ENCODE data around the gene HILPDA. TPM values are rescaled to one million over a fixed set of nuclear protein-coding genes. Genes with fewer than 3 reads are reported as not detected.

Gene HILPDA
- total and polyA plus RNA-seq, 12 donors = 3.0 to 16.0 (median 7.0) TPM

Small RNAs within 50 kb of the gene (small RNA-seq; reads per million reads assigned to genes)
- gene AC010655.1 = 0 reads per million in 2 donors
- gene AC010655.2 = 0 reads per million in 2 donors
- gene RF00017 = 0 reads per million in 2 donors
- 0 reads per million in 2 donors for gene RNU7-54P

Other genes with a start within 250 kb of the HILPDA start
- under 1 TPM in 6 of 9 donors, not detected in 3; under 0.01 to 0.98 (median 0.56) TPM for gene LEP, start 214.6 kb upstream of the HILPDA start, total RNA-seq
- gene LEP, start 214.6 kb upstream of the HILPDA start, polyA plus RNA-seq = under 1 TPM; 0.05 to 0.61 (median 0.16) TPM
- gene RBM28, start 112.0 kb upstream of the HILPDA start, total RNA-seq = 10 to 100 TPM in 8 of 9 donors, 1 to 10 TPM in 1; 8.0 to 30.6 (median 22.3) TPM
- gene RBM28, start 112.0 kb upstream of the HILPDA start, polyA plus RNA-seq = 10 to 100 TPM; 29.2 to 61.3 (median 55.5) TPM
- 1 to 10 TPM in 4 of 9 donors, under 1 TPM in 4, not detected in 1; 0.23 to 1.3 (median 0.97) TPM for gene PRRT4, start 94.2 kb upstream of the HILPDA start, total RNA-seq
- gene PRRT4, start 94.2 kb upstream of the HILPDA start, polyA plus RNA-seq = 1 to 10 TPM in 2 of 3 donors, under 1 TPM in 1; 0.40 to 7.7 (median 7.5) TPM
- gene IMPDH1, start 45.9 kb upstream of the HILPDA start, total RNA-seq = 10 to 100 TPM; 22.0 to 52.4 (median 32.4) TPM
- 10 to 100 TPM; 11.8 to 35.3 (median 33.5) TPM for gene IMPDH1, start 45.9 kb upstream of the HILPDA start, polyA plus RNA-seq
- gene METTL2B, start 20.9 kb downstream of the HILPDA start, total RNA-seq = 10 to 100 TPM; 15.3 to 35.9 (median 30.3) TPM
- 10 to 100 TPM in 1 of 3 donors, 1 to 10 TPM in 2; 7.1 to 26.8 (median 9.8) TPM for gene METTL2B, start 20.9 kb downstream of the HILPDA start, polyA plus RNA-seq
- 1 to 10 TPM in 7 of 9 donors, under 1 TPM in 2; 0.28 to 3.8 (median 2.0) TPM for gene GARIN1A, start 216.4 kb downstream of the HILPDA start, total RNA-seq
- 1 to 10 TPM; 2.1 to 6.4 (median 4.8) TPM for gene GARIN1A, start 216.4 kb downstream of the HILPDA start, polyA plus RNA-seq